ENCODE results near the gene TBCCD1.

The TBCCD1 gene

DNA sequence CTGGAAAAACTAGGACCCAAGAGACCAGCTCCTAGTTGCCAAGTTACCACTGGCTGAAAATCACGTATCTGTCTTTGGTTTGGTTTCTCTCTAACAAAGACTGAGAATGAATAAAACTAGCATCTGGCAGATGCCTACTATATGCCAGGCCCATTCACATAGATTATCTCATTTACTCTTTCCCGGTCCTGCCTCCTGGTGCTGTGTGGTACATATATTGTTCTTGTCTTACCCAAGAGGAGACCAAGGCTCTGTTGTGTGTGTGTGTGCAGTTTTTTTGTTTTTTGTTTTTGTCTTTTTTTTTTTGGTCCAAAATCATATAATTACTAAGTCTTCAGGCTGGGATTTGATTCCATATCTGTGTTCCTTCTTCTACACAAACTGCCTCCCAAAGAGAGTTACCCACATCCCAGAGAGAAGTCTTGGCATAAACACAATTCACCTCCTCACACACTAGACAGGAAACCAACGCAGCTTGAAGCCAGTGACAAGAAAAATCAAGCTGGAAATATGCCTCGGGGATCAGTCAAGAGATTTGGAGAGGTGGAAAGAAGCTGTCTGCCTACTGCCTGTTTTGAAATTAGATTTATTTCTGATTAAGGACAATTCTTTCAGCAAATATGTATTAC, 46.6 kb upstream of the TBCCD1 start:
- no peak overlapping the region for H3K14ac ChIP-seq (ENCODE audit: low read length)
- no peak overlapping the region for H4K91ac ChIP-seq (ENCODE audit: low read depth, low read length, poor library complexity)
- H3K23ac ChIP-seq (ENCODE audit: low read depth, low read length, poor library complexity) = no peak overlapping the region

GRCh38 chr3:186612721-186613636, 45.8 kb upstream of the TBCCD1 start, which contains the start of gene AHSG:
TSS of gene AHSG (plus strand) at chr3:186613060. CDS start at chr3:186613142, 82 bp downstream.
- H3K4me2 ChIP-seq (ENCODE audit: insufficient read depth, low read length, poor library complexity, severe bottlenecking) = no peak within 1 kb of the TSS
- H4K8ac ChIP-seq (ENCODE audit: low read depth, low read length) = no peak within 1 kb of the TSS
- no peak within 1 kb of the TSS for H3K9ac ChIP-seq (ENCODE audit: low read depth, low read length, poor library complexity)
- H3K4me1 ChIP-seq (ENCODE audit: control insufficient read depth in 2 of 2, insufficient read depth in 1 of 2, low read depth in 1 of 2, low read length in 2 of 2) = no peaks in the 10 kb centered on the region
- no peak within 1 kb of the TSS for H4K91ac ChIP-seq (ENCODE audit: low read depth, low read length, poor library complexity)
- DNase-seq (ENCODE audit: low spot score) = no peak
- no peak within 1 kb of the TSS for H3K18ac ChIP-seq (ENCODE audit: low read length)
- no peaks in the 10 kb centered on the region for H3K9me3 ChIP-seq (replicated peaks in 1 of 2; ENCODE audit: control insufficient read depth in 2 of 2, insufficient read depth in 1 of 2, low read depth in 1 of 2, low read length in 2 of 2)
- no peak within 1 kb of the TSS for H2AK5ac ChIP-seq (ENCODE audit: low read depth, low read length)
- H3K27me3 ChIP-seq (ENCODE audit: control insufficient read depth in 3 of 3, insufficient read depth in 3 of 3, low read depth in 1 of 3, low read length in 3 of 3) = peaks cover 0 to 28% (median 0%) of the 10 kb centered on the region in 3 experiments
- no CpG with 5 or more reads among the region's 7 CpGs for WGBS, 2 donors (ENCODE audit: extremely low coverage in 2 of 2, insufficient read length in 2 of 2, insufficient replicate concordance in 1 of 2)
- no peak within 1 kb of the TSS for H2AFZ ChIP-seq (ENCODE audit: low read length)
- no peak within 1 kb of the TSS for H2BK5ac ChIP-seq (ENCODE audit: low read length)
- H3K4me3 ChIP-seq (ENCODE audit: low read length in 2 of 2) = no peak within 1 kb of the TSS
- H3K23ac ChIP-seq (ENCODE audit: low read depth, low read length, poor library complexity) = no peak within 1 kb of the TSS
- H3K4ac ChIP-seq (ENCODE audit: low read length) = no peak within 1 kb of the TSS
- no peak within 1 kb of the TSS for H2BK120ac ChIP-seq (ENCODE audit: low read depth, low read length)
- no peak within 1 kb of the TSS for H2BK15ac ChIP-seq (ENCODE audit: low read length)
- H3K27ac ChIP-seq (replicated peaks; ENCODE audit: low read length) = no peak within 1 kb of the TSS
- no peaks in the 10 kb centered on the region for H3K36me3 ChIP-seq (replicated peaks in 1 of 2; ENCODE audit: control insufficient read depth in 2 of 2, insufficient read depth in 2 of 2, low read length in 2 of 2)
- H3K79me1 ChIP-seq (ENCODE audit: low read depth, low read length) = no peaks in the 10 kb centered on the region
- H3K14ac ChIP-seq (ENCODE audit: low read length) = no peak within 1 kb of the TSS
- H2BK12ac ChIP-seq (ENCODE audit: low read length) = no peak within 1 kb of the TSS

More for the DNA sequence above, 46.6 kb upstream of the TBCCD1 start:
- Histone ChIP-seq H2BK12ac (ENCODE audit: low read length) (no peak overlapping the region), H3K18ac (ENCODE audit: low read length) (no peak overlapping the region), H2BK5ac (ENCODE audit: low read length) (no peak overlapping the region), H3K27me3 (ENCODE audit: control insufficient read depth in 3 of 3, insufficient read depth in 3 of 3, low read depth in 1 of 3, low read length in 3 of 3) (peaks cover 0 to 35% (median 0%) of the 10 kb centered on the region in 3 experiments), H4K8ac (ENCODE audit: low read depth, low read length) (no peak overlapping the region), H2AFZ (ENCODE audit: low read length) (no peak overlapping the region), H3K27ac (replicated peaks; ENCODE audit: low read length) (no peak overlapping the region), H2BK120ac (ENCODE audit: low read depth, low read length) (no peak overlapping the region), H3K4me2 (ENCODE audit: insufficient read depth, low read length, poor library complexity, severe bottlenecking) (no peak overlapping the region), H2AK5ac (ENCODE audit: low read depth, low read length) (no peak overlapping the region), H3K79me1 (ENCODE audit: low read depth, low read length) (no peaks in the 10 kb centered on the region), H3K4me3 (ENCODE audit: low read length in 2 of 2) (no peak overlapping the region), H3K4ac (ENCODE audit: low read length) (no peak overlapping the region), H3K9me3 (replicated peaks in 1 of 2; ENCODE audit: control insufficient read depth in 2 of 2, insufficient read depth in 1 of 2, low read depth in 1 of 2, low read length in 2 of 2) (no peaks in the 10 kb centered on the region), H2BK15ac (ENCODE audit: low read length) (no peak overlapping the region), H3K4me1 (ENCODE audit: control insufficient read depth in 2 of 2, insufficient read depth in 1 of 2, low read depth in 1 of 2, low read length in 2 of 2) (no peaks in the 10 kb centered on the region), H3K36me3 (replicated peaks in 1 of 2; ENCODE audit: control insufficient read depth in 2 of 2, insufficient read depth in 2 of 2, low read length in 2 of 2) (no peaks in the 10 kb centered on the region), H3K9ac (ENCODE audit: low read depth, low read length, poor library complexity) (no peak overlapping the region)
- WGBS, 2 donors (ENCODE audit: extremely low coverage in 2 of 2, insufficient read length in 2 of 2, insufficient replicate concordance in 1 of 2) = no CpG with 5 or more reads among the region's 4 CpGs
- DNase-seq (ENCODE audit: low spot score) = no peak

DNA sequence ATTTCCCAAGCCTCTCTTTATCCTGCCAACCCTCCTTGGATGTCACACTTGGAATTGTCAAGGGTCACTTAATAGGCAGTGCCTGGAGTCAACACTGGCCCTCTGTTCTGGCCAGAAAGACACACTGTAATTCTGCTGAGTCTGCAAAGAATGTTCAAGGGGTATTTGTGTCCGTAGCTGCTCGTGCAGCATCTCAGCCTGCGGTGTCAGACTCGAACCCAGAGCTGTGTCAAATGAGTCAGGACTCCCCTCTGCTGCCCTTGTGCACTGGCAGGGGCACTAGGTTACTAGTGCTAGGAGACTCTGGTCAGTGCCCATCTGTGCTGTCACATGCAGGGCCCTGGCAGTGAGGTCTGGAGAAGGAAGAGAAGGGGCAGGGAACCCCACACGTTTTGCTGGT, 44.9 kb upstream of the TBCCD1 start:
- H3K4me2 ChIP-seq (ENCODE audit: insufficient read depth, low read length, poor library complexity, severe bottlenecking) = no peak overlapping the region
- no peaks in the 10 kb centered on the region for H3K9me3 ChIP-seq (replicated peaks in 1 of 2; ENCODE audit: control insufficient read depth in 2 of 2, insufficient read depth in 1 of 2, low read depth in 1 of 2, low read length in 2 of 2)
- no peaks in the 10 kb centered on the region for H3K4me1 ChIP-seq (ENCODE audit: control insufficient read depth in 2 of 2, insufficient read depth in 1 of 2, low read depth in 1 of 2, low read length in 2 of 2)
- no peak overlapping the region for H2BK12ac ChIP-seq (ENCODE audit: low read length)
- no peak overlapping the region for H2AFZ ChIP-seq (ENCODE audit: low read length)
- H3K27me3 ChIP-seq (ENCODE audit: control insufficient read depth in 3 of 3, insufficient read depth in 3 of 3, low read depth in 1 of 3, low read length in 3 of 3) = peaks cover 0 to 18% (median 0%) of the 10 kb centered on the region in 3 experiments
- no peak overlapping the region for H3K4ac ChIP-seq (ENCODE audit: low read length)
- H3K14ac ChIP-seq (ENCODE audit: low read length) = no peak overlapping the region
- DNase-seq (ENCODE audit: low spot score) = no peak
- H4K91ac ChIP-seq (ENCODE audit: low read depth, low read length, poor library complexity) = no peak overlapping the region
- no peak overlapping the region for H3K9ac ChIP-seq (ENCODE audit: low read depth, low read length, poor library complexity)
- H3K23ac ChIP-seq (ENCODE audit: low read depth, low read length, poor library complexity) = no peak overlapping the region
- no peak overlapping the region for H2BK15ac ChIP-seq (ENCODE audit: low read length)
- H3K36me3 ChIP-seq (replicated peaks in 1 of 2; ENCODE audit: control insufficient read depth in 2 of 2, insufficient read depth in 2 of 2, low read length in 2 of 2) = no peaks in the 10 kb centered on the region
- no peak overlapping the region for H4K8ac ChIP-seq (ENCODE audit: low read depth, low read length)
- no peak overlapping the region for H3K4me3 ChIP-seq (ENCODE audit: low read length in 2 of 2)
- H2BK120ac ChIP-seq (ENCODE audit: low read depth, low read length) = no peak overlapping the region
- H3K79me1 ChIP-seq (ENCODE audit: low read depth, low read length) = no peaks in the 10 kb centered on the region
- H3K18ac ChIP-seq (ENCODE audit: low read length) = no peak overlapping the region
- WGBS, 2 donors (ENCODE audit: extremely low coverage in 2 of 2, insufficient read length in 2 of 2, insufficient replicate concordance in 1 of 2) = no CpG with 5 or more reads among the region's 5 CpGs
- no peak overlapping the region for H2AK5ac ChIP-seq (ENCODE audit: low read depth, low read length)
- H3K27ac ChIP-seq (replicated peaks; ENCODE audit: low read length) = no peak overlapping the region
- H2BK5ac ChIP-seq (ENCODE audit: low read length) = no peak overlapping the region

GRCh38 chr3:186609247-186609868, 42.2 kb upstream of the TBCCD1 start:
- no peaks in the 10 kb centered on the region for H3K9me3 ChIP-seq (replicated peaks in 1 of 2; ENCODE audit: control insufficient read depth in 2 of 2, insufficient read depth in 1 of 2, low read depth in 1 of 2, low read length in 2 of 2)
- no peak overlapping the region for H3K27ac ChIP-seq (replicated peaks; ENCODE audit: low read length)
- no peak overlapping the region for H2BK120ac ChIP-seq (ENCODE audit: low read depth, low read length)
- no peak overlapping the region for H2BK12ac ChIP-seq (ENCODE audit: low read length)
- no peak overlapping the region for H3K18ac ChIP-seq (ENCODE audit: low read length)
- no peak overlapping the region for H2BK15ac ChIP-seq (ENCODE audit: low read length)
- WGBS, 2 donors (ENCODE audit: extremely low coverage in 2 of 2, insufficient read length in 2 of 2, insufficient replicate concordance in 1 of 2) = no CpG with 5 or more reads among the region's 8 CpGs
- no peaks in the 10 kb centered on the region for H3K4me1 ChIP-seq (ENCODE audit: control insufficient read depth in 2 of 2, insufficient read depth in 1 of 2, low read depth in 1 of 2, low read length in 2 of 2)
- H3K36me3 ChIP-seq (replicated peaks in 1 of 2; ENCODE audit: control insufficient read depth in 2 of 2, insufficient read depth in 2 of 2, low read length in 2 of 2) = no peaks in the 10 kb centered on the region
- H2AK5ac ChIP-seq (ENCODE audit: low read depth, low read length) = no peak overlapping the region
- no peak overlapping the region for H3K14ac ChIP-seq (ENCODE audit: low read length)
- H3K79me1 ChIP-seq (ENCODE audit: low read depth, low read length) = no peaks in the 10 kb centered on the region
- H3K9ac ChIP-seq (ENCODE audit: low read depth, low read length, poor library complexity) = no peak overlapping the region
- peaks cover 0 to 27% (median 0%) of the 10 kb centered on the region in 3 experiments for H3K27me3 ChIP-seq (ENCODE audit: control insufficient read depth in 3 of 3, insufficient read depth in 3 of 3, low read depth in 1 of 3, low read length in 3 of 3)
- H3K4ac ChIP-seq (ENCODE audit: low read length) = no peak overlapping the region
- H4K8ac ChIP-seq (ENCODE audit: low read depth, low read length) = no peak overlapping the region
- no peak overlapping the region for H2BK5ac ChIP-seq (ENCODE audit: low read length)
- H3K4me3 ChIP-seq (ENCODE audit: low read length in 2 of 2) = no peak overlapping the region
- H2AFZ ChIP-seq (ENCODE audit: low read length) = no peak overlapping the region
- no peak for DNase-seq (ENCODE audit: low spot score)
- H3K23ac ChIP-seq (ENCODE audit: low read depth, low read length, poor library complexity) = no peak overlapping the region
- H4K91ac ChIP-seq (ENCODE audit: low read depth, low read length, poor library complexity) = no peak overlapping the region
- no peak overlapping the region for H3K4me2 ChIP-seq (ENCODE audit: insufficient read depth, low read length, poor library complexity, severe bottlenecking)

Measured in neuronal stem cell (in vitro differentiated cells).